GM18907 (cell line): Measurements from ENCODE around the gene RAPGEF6.
"Not testable (repeated sequence)": the region's sequence is repeated elsewhere in the genome, so short reads cannot be mapped to it uniquely, and the experiment has no call there.

Experiments
- ATAC-seq: cut with Tn5 transposase; IDR thresholded peaks from one replicate; pipeline ENCODE4 v1.9.1; 2021; ENCODE audit warnings: mild to moderate bottlenecking, moderate library complexity; ENCODE audit not compliant: unreplicated experiment

RAPGEF6 gene

DNA sequence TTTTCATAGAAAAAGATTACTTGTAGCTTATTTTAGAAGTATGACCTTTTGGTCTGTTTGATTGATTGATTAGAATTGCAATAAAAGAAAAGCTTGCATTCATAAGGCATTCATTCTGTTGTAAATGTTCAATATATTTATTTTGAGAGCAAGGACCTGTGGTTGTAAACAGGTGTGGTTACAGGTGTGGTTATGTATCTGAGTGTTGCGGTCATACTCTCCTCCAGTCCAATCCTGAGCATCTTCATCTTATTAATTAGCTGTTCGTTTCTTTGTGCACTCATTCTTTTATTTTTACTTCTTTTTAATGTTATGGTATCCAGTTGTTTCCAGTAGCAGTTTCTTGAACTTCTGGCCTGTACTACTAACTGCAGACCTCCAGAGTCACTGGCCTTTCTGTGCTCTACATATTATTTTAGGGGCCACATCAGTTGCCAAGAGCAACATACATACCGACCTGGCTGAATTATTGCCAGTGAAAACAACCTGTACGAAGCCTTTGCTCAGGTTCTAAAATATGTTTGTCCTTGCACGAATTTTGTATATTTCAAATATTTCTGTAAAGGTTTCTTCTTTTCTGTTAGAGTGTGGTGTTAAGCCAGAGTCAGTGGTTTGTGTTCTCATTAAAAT, 242.4 kb downstream of the RAPGEF6 start:
- ATAC-seq, result no peak

DNA sequence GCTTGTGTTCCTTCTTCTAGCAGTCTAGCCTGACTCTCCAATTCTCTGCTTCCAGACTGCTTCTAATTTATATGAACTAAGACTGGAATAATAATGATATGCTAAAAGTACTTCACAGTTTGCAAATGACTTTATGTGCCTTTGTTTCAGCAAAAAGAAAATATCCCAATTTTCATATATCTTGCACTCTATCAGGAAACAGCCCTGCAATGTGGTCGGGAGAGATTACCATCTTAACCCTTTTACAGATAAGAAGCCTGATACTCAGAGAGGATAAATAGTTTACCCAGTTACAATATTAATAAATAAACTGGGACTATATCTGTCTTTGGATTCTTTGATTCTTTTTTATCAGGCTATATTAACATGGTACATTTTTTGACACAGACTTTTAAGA, 245.2 kb downstream of the RAPGEF6 start:
- no peak for ATAC-seq

DNA sequence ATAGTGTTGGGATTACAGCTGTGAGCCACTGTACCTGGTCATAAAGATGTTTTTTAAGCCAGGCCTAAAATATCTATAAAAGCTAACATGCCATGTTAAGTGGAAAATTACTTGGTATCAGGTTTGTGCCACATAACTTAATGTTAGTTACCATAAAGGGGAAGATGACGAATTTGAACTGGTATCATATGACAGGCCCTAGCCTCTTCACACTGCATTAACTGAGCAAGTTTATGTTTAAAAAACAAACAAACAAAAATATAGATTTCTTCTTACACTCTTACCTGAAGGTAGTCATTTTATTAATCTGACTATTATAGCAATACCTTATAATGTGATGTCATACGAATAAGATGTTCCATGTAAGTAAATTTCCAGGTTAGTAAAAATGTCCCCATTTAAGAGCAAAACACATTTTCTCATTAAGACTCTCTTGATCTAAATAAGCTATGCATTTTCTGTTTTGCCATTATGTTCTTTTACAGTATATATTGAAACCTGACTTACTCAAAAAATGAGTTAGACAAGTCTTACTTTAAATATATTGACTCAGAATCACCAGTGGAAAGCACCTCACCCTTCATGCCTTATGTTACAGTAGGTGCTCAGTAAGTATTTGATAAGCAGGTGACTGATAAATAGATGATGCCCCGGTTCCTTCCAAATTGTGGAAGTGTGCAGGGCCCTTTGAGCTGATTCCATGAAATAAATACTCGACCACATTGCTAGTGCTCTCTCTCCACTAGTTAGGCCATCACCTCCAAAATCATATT, 245.7 kb downstream of the RAPGEF6 start:
- ATAC-seq, result peak; percentile 33

DNA sequence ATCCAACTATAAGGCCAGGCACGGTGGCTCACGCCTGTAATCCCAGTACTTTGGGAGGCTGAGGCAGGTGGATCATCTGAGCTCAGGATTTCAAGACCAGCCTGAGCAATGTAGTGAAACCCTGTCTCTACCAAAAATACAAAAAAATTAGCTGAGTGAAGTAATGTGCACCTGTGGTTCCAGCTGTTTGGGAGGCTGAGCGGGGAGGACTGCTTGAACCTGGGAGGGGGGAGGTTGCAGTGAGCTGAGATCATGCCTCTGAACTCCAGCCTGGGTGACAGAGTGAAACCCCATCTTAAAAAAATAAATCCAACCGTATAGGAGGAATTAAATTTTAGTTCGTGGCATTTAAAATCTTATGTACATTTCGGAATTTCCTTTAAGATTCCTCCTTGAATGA, 247.8 kb downstream of the RAPGEF6 start:
- no peak for ATAC-seq

DNA sequence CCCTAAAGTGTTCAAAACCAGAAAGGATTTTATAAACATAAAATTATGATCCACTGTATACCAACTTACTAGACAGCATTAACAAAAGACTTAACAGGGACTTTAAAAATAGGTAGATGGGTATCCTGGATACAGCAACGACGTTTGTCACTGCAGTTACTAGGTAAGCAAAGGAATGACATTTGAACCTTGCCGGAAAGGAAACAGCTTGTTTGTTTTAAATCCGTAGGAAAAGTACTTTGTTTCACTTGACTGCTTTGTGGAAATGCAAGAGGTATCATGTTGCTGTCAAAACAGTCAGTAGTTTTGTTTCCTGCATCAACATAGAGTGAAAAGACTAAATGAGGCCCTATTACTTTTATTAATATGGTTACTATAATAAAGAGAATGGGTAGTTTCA, 248.2 kb downstream of the RAPGEF6 start:
- ATAC-seq, result no peak

DNA sequence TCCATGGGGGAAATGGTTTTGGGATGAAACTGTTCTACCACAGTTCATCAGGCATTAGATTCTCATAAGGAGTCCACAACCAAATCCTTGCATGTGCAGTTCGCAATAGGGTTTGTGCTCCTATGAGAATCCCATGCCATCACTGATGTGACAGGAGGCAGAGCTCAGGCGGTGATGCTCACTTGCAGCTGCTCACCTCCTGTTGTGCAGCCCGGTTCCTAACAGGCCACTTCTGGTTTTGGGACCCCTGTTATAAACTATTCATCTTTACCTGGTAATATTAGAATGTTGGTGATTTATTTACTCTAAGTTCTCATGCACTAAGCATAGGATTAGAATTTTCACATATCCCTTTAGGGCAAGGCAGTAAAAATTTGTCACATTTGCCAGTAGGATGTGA, 248.9 kb downstream of the RAPGEF6 start:
- no peak for ATAC-seq

DNA sequence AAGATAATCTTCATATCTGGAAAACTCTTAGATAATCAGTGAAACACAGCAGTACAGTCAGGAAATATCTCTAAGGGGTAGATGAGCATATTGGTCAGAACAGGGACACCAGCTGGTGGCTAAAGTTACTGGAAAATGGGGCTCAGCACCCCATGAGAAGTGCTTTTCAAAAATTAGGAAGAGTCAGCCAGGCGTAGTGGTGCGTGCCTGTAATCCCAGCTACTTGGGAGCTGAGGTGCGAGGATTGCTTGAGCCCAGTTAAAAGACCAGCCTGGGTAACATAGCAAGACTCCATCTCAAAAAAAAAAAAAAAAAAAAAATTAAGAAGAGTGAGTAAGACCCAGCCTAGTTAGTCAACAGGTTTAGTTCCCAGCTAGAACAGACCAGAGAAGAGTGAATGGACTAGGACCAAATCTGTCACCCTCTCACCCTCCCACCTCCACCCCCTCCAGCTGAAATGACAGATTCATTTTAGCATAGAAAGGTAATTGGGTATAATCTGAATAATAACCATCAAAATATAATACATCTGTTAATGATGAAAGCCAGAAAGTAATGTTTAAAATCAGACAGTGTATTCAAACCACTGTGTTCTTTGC, 250.3 kb downstream of the RAPGEF6 start:
- ATAC-seq, result no peak

DNA sequence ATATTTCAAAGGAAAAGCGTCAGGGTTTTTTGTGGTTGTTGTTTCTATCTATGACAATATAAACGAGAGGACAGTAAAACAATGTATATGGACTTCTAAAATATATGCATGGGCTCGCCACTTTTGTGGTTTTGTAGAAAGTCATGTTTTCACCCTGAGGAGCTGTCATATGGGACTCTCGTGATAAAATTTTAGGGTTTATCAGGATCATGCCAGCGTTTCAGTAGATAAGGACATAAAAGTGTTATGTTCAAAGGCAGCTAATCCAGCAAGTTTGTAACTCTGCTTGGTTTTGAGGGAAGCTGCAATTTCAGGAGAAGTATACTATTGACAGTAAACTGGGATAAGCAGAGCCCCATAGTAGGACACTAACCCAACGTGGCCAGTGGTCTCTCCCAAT, 250.9 kb downstream of the RAPGEF6 start:
- no peak for ATAC-seq

DNA sequence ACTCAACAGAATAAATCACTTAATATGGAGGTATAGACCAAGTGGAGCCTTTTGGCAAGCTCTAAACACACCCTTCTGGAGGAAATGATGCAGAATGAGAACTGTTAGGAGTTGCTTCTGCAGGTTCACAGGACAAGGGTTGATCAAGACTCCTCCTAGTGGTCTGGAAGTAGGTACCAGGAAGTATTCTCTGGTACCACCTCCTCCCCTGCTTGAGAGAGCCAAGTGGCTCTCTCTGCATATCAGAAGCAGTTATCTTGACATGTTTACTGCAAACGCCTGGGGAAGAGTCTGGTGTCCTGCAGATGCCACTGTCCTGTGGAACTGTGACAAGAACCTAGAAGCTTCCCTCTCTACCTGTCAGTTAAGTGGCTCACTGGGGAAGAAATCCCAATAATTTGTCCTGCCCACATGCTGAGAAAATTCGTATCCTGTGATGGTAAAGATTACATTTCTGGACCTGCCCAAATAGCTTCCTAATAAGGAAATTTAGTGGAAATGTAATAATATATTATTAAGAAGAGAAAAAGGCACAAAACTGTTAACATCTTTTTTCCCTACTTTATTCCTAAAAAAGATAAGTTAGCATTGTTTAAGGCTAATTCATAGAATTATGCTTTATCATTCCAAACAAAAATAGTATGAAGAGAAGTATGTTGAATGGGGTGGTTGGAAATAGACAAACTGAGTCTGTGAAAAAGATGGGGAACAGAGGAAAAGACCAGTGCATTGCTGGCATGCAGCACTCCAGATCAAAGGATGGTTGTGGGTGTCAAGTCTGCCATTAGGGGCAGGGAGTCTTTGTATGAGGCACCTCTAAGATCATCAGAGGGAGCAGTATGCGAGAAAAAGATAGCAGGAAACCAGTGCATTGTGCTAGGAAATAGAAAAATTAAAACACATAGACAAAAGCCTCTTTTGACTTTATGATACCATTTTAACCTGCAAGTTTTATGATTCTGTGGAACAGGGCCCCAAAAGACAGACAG, 252.3 kb downstream of the RAPGEF6 start:
- peak; percentile 69 for ATAC-seq

DNA sequence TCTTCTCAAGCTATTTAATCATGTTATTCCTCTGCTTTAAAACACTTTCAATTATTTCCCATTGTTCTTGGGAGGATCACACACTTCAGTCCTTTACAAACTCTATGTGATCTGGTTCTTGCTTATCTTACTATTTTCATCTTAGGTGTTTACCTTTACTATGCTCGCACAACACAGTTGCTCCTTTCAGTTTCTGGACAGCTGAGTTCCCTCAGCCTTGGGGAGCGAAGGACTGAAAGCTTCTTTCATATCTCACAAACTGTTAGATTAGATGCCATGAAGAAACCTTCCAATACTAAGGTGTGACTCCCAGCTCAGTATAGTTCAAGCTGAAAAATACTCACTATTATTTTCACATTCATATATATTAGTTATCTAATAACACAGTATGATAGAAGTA, 253.3 kb downstream of the RAPGEF6 start:
- peak; percentile 48 for ATAC-seq

DNA sequence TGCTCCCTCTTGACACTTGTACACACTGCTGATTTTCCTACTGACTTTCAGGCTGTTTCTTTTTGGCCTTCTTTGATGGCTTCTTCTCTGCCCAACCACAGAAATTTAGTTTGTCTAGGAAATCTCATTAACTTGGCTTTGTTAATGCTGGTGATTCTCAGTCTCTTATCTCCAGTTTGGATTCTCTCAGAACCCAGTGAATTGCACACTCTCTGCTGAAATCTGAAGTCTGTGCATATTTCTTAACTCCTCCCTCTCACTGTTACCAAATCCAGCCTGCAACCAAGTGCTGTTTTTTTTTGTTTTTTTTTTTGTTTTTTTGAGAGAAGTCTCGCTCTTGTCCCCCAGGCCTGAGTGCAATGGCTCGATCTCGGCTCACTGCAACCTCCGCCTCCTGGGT, 254.0 kb downstream of the RAPGEF6 start:
- no peak for ATAC-seq

DNA sequence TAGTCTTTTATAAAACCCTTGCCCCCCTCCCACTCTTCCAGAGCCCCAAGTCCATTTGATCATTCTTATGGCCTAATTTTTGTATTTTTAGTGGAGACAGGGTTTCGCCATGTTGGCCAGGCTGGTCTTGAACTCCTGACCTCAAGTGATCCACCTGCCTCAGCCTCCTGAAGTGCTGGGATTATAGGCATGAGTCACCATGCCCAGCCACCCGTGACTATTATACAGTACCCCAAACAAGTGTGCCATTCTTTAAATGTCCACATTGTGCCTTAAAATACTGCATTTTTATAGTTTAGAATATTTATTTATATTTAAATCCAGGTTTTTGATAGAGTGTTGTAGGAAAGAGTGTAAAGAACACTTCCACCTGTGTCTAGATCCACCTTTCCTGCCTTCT, 254.8 kb downstream of the RAPGEF6 start:
- not testable (repeated sequence) for ATAC-seq

DNA sequence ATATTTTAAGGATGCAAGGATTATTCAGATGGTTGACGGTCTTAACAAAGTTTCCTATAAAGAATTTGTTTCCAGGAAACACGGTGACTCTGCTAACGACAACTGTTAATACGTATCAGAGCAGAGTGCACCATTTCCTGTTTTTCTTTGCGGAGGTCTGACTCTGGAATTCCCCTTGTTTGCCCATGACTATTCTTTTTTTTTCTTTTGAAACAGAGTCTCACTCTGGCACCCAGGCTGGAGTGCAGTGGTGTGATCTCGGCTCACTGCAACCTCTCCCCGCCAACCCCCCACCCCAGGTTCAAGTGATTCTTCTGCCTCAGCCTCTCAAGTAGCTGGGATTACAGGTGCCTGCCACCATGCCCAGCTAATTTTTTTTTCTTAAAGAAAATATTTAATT, 255.3 kb downstream of the RAPGEF6 start:
- ATAC-seq, result peak; percentile 46

DNA sequence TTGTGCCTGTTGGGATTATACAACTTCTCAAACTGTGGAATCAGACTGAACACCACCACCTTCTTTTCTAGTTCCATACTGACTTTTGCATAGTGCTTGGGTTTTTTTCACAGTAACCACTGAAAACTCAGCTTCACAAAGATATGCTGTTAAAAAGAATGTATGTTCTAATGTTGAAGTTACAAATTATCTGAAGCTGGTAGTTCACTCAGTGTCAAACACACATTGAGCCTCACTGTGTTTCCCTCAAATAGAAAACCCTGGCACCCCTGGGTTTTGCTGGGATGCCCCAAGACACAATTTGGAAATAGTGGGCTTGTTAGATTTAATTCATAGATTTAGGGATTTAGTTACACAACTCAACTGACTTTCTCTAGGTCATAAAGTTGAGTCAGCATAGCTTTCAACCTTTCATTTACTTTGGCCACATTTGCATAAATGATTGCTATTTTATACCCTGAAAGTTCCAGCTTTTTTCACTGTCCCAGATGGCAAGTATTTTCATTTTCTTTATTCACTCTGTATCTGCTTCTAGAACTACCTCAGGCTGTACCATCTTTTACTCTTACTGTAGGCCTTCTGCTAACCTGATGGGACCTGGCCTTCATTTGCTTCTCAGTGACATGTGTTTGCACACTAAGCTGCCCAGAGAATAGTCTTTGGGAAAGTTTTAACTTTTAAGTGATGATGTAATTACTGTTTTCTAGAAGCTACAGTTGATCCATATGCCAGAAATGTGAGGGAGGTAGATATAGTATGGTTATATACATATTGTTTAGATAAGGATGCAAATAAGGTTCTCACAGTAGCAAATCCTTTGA, 256.1 kb downstream of the RAPGEF6 start:
- ATAC-seq, result peak; percentile 32

DNA sequence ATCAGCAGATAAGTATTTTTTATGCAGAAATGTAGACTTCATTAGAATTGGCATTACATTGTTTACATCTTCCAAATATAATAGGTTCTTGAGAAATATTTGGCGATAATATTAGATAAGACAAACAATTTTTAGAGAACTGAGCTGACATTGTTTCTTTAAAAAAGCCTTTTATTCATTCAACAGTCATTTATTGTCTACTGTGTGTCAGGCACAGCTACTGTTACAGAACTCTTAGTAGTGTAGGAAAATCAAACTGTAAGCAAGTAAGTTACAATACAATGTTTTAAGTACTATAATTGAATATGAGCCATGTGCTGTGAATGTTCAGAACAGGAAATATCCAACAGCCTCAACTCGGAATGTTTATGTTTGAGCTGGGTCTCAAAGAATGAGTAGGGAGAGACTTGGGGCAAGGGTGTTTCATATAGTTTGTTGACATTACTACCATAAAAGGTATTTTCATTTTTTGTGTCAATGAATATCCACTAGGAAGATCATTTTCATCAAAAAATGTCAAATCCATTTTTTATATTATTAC, 257.2 kb downstream of the RAPGEF6 start:
- ATAC-seq, result no peak

DNA sequence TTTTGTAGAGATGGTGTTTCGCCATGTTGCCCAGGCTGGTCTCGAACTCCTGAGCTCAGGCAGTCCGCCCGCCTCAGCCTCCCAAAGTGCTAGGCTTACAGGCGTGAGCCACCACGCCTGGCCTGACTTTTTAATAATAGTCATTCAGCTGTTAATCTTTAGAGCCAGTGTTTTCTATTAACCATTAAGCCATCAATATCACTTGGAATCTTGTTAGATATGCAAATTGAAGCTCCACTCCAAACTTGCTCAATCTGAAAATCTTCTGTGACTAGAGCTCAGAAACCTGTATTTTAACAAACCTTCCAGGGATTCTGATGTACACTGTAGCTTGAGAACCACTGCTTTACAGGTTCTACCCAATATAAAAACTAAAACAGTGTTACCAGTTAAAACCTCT, 257.7 kb downstream of the RAPGEF6 start:
- ATAC-seq, result no peak

DNA sequence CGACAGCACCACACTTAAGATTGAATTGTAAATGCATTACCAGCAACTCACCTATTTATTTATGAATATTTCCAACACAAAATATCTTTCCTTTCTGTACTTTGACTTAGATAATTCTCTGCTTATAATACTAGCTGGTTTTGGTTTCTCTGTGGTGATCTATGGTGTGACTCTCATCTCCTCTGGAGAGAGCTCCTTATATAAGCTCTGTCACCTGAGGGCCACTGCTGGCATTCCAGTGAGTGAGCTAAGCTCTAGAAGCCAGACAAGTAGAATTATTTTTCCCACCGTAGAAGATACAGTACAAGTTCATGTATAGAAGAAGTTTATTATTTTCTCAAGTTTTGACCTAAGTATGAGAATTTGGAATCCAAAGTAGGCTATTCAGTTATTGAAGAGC, 259.7 kb downstream of the RAPGEF6 start:
- ATAC-seq, result no peak
